ENCODE results near the gene PON1. TPM values are rescaled to one million over a fixed set of nuclear protein-coding genes. Genes with fewer than 3 reads are reported as not detected.

PON1 gene
- total RNA-seq, 2 donors from 2014 or later: 0.78 TPM; not detected in 1

GRCh38 chr7:95357623-95358022 lies 33.3 kb upstream of the PON1 start:
- intact Hi-C loops (cut with DNase I): no loop called here
- Histone ChIP-seq H3K36me3 (replicated peaks in 1 of 2; ENCODE audit: insufficient read depth in 1 of 2, low read depth in 2 of 2) (no peaks in the 10 kb centered on the region), H3K27ac (no peak overlapping the region), H3K4me1 (no peaks in the 10 kb centered on the region), H3K4me3 (no peak overlapping the region), H3K27me3 (no peaks in the 10 kb centered on the region), H3K9me3 (peaks cover 0 to 10% (median 0%) of the 10 kb centered on the region in 3 donors)
- ATAC-seq (no peak), DNase-seq (no peak)
- no peak for TF ChIP-seq POLR2A (IDR thresholded peaks at IDR 0.05)
- TF ChIP-seq, protein P1, sequence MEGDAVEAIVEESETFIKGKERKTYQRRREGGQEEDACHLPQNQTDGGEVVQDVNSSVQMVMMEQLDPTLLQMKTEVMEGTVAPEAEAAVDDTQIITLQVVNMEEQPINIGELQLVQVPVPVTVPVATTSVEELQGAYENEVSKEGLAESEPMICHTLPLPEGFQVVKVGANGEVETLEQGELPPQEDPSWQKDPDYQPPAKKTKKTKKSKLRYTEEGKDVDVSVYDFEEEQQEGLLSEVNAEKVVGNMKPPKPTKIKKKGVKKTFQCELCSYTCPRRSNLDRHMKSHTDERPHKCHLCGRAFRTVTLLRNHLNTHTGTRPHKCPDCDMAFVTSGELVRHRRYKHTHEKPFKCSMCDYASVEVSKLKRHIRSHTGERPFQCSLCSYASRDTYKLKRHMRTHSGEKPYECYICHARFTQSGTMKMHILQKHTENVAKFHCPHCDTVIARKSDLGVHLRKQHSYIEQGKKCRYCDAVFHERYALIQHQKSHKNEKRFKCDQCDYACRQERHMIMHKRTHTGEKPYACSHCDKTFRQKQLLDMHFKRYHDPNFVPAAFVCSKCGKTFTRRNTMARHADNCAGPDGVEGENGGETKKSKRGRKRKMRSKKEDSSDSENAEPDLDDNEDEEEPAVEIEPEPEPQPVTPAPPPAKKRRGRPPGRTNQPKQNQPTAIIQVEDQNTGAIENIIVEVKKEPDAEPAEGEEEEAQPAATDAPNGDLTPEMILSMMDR (IDR thresholded peaks at IDR 0.05): peak in 1 of 7 experiments; percentile 3
- 40 to 50% methylated on average over 3 of the region's 3 CpGs for WGBS, 2 donors

GRCh38 chr7:95342642-95343307 lies 18.4 kb upstream of the PON1 start:
- Histone ChIP-seq H3K36me3 (replicated peaks in 1 of 2; ENCODE audit: insufficient read depth in 1 of 2, low read depth in 2 of 2) (no peaks in the 10 kb centered on the region), H3K4me1 (no peaks in the 10 kb centered on the region), H3K9me3 (no peaks in the 10 kb centered on the region), H3K4me3 (no peak overlapping the region), H3K27me3 (no peaks in the 10 kb centered on the region), H3K27ac (no peak overlapping the region)
- 61 to 64% methylated on average over 4 of the region's 4 CpGs for WGBS, 2 donors
- ATAC-seq: no peak
- intact Hi-C loops (cut with DNase I): no loop called here
- TF ChIP-seq, protein P1 (IDR thresholded peaks at IDR 0.05): no peak
- TF ChIP-seq POLR2A (IDR thresholded peaks at IDR 0.05): no peak
- DNase-seq: no peak

DNA sequence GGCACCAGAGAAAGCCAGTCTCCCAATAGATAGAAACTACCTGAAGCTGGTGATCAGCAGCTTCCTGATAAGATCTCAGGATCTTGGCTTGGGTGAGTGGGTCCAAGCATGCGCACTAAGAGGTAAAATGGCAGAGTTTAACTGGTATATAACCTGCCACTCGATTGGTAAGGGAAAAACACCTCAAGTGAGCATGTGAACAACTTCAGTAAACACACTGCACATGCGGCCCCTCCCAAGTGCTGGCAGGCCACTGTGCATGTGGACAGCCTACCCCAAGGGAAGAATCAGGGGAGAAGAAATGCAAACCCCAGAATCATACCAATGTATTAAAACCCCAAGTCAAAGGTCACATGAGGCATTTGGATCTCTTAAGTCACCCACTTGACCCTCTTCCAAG lies 17.7 kb upstream of the PON1 start:
- Histone ChIP-seq H3K9me3 (no peaks in the 10 kb centered on the region), H3K4me3 (no peak overlapping the region), H3K4me1 (no peaks in the 10 kb centered on the region), H3K27ac (no peak overlapping the region), H3K36me3 (replicated peaks in 1 of 2; ENCODE audit: insufficient read depth in 1 of 2, low read depth in 2 of 2) (no peaks in the 10 kb centered on the region), H3K27me3 (no peaks in the 10 kb centered on the region)
- intact Hi-C loops (cut with DNase I): no loop called here
- DNase-seq (no peak), ATAC-seq (no peak)
- WGBS, 2 donors: 56 to 73% methylated on average over 3 of the region's 3 CpGs
- TF ChIP-seq, protein P1 (IDR thresholded peaks at IDR 0.05): no peak
- no peak for TF ChIP-seq POLR2A (IDR thresholded peaks at IDR 0.05)

GRCh38 chr7:95340491-95340890 lies 16.2 kb upstream of the PON1 start:
- H3K9me3 ChIP-seq: no peaks in the 10 kb centered on the region
- ATAC-seq (no peak), DNase-seq (no peak)
- WGBS, 2 donors: 85 to 88% methylated on average over 2 of the region's 2 CpGs
- H3K36me3 ChIP-seq (replicated peaks in 1 of 2; ENCODE audit: insufficient read depth in 1 of 2, low read depth in 2 of 2): no peaks in the 10 kb centered on the region
- no peaks in the 10 kb centered on the region for H3K4me1 ChIP-seq
- no peak for TF ChIP-seq POLR2A (IDR thresholded peaks at IDR 0.05)
- TF ChIP-seq, protein P1 (IDR thresholded peaks at IDR 0.05): no peak
- no peak overlapping the region for H3K4me3 ChIP-seq
- intact Hi-C loops (cut with DNase I): no loop called here
- H3K27me3 ChIP-seq: no peaks in the 10 kb centered on the region
- no peak overlapping the region for H3K27ac ChIP-seq

- Histone ChIP-seq H3K9me3 (no peaks in the 10 kb centered on the region), H3K27ac (no peak overlapping the region), H3K36me3 (replicated peaks in 1 of 2; ENCODE audit: insufficient read depth in 1 of 2, low read depth in 2 of 2) (no peaks in the 10 kb centered on the region), H3K4me3 (no peak overlapping the region), H3K4me1 (no peaks in the 10 kb centered on the region), H3K27me3 (no peaks in the 10 kb centered on the region)
- ATAC-seq: no peak
- intact Hi-C loops (cut with DNase I): no loop called here
- DNase-seq: no peak
- TF ChIP-seq, protein P1 (IDR thresholded peaks at IDR 0.05): no peak
- no peak for TF ChIP-seq POLR2A (IDR thresholded peaks at IDR 0.05)
- WGBS, 2 donors: 75 to 84% methylated on average over 3 of the region's 3 CpGs
Observed at GRCh38 chr7:95338832-95339231, 14.5 kb upstream of the PON1 start.
